HepG2 (cell line): ENCODE measurements around the gene PHF8. TPM values are rescaled to one million over a fixed set of nuclear protein-coding genes. Genes with fewer than 3 reads are reported as not detected.

Experiments used
- ATAC-seq: fragments of 200-7000 bp; cut with Tn5 transposase; 3 replicates; pipeline ENCODE4 v1.9.1; 2020; ENCODE audit warnings: mild to moderate bottlenecking, moderate library complexity
- BruUV-seq: library from RNA; stranded (reverse); fragments of 400-500 nt; replicated peaks from 2 replicates; lab custom pipeline; 2021; lab: Mats Ljungman, UMichigan
- CTCF ChIA-PET: fragments of 300-600 bp; formaldehyde crosslinking; extraction: SDS; loops from one replicate; lab custom pipeline; 2021; ENCODE audit warnings: low total read pairs, inconsistent platforms, low intra/inter-chr PET ratio; lab: Yijun Ruan, JAX
- POLR2A ChIA-PET: fragments of 350-600 bp; sonication (Branson Sonifier 250); formaldehyde crosslinking; loops from one replicate; lab custom pipeline; 2020; ENCODE audit warnings: antibody characterized with exemption, inconsistent platforms; lab: Yijun Ruan, JAX
- DNase-seq: peaks from one replicate; pipeline ENCODE4 v3.0.0-alpha.2; 2015; ENCODE audit warnings: low spot score
- FAIRE-seq: peaks from 3 replicates; lab custom pipeline; 2011; peaks lifted over from hg19 to GRCh38; lab: Jason Lieb, UNC
- H2AFZ ChIP-seq: one replicate; pipeline ENCODE4 v1.6.1; 2011; ENCODE audit warnings: low read length, inconsistent platforms
- H3K27ac ChIP-seq: fragments of 300-600 bp; 3 replicates; pipeline ENCODE4 v1.8.0; 2011; ENCODE audit warnings: mixed run types, mild to moderate bottlenecking, mixed read lengths, low read length, inconsistent platforms; ENCODE audit not compliant: insufficient read depth; ENCODE audit errors: extremely low read length
- H3K27me3 ChIP-seq, 2 experiments: fragments of 200-600 bp in 1 of 2; 2 replicates in 1 of 2; 3 replicates in 1 of 2; pipeline versions ENCODE4 v1.6.0 to v1.8.0; 2011; ENCODE audit warnings: low read length in 2 of 2, mild to moderate bottlenecking in 2 of 2, moderate library complexity in 2 of 2, inconsistent platforms in 1 of 2; ENCODE audit not compliant: insufficient read depth in 2 of 2, control insufficient read depth in 1 of 2
- H3K36me3 ChIP-seq, 2 experiments: fragments of 200-600 bp in 1 of 2; replicated peaks in 1 of 2; 2 replicates in 1 of 2; 3 replicates in 1 of 2; pipeline versions ENCODE4 v1.5.1 to v1.8.0; 2011; ENCODE audit warnings: low read length in 2 of 2, inconsistent platforms in 1 of 2; ENCODE audit not compliant: insufficient read depth in 2 of 2, control insufficient read depth in 1 of 2
- H3K4me1 ChIP-seq: 2 replicates; pipeline ENCODE4 v1.5.1; 2012; ENCODE audit warnings: low read length, inconsistent platforms; ENCODE audit not compliant: insufficient read depth
- H3K4me2 ChIP-seq: 2 replicates; pipeline ENCODE4 v1.6.0; 2011; ENCODE audit warnings: low read depth, low read length, inconsistent platforms
- H3K4me3 ChIP-seq, 3 experiments: fragments of 200-600 bp in 1 of 3; sonication (generic), shearing (Covaris generic) in 1 of 3; replicated peaks in 1 of 3; 2 replicates each; pipeline ENCODE4 v1.5.1; 2011 to 2016; ENCODE audit warnings: low read length in 3 of 3, inconsistent platforms in 2 of 3, low read depth in 2 of 3, mild to moderate bottlenecking in 2 of 3, control low read depth in 1 of 3, mixed read lengths in 1 of 3; ENCODE audit not compliant: insufficient read depth in 1 of 3
- H3K79me2 ChIP-seq: one replicate; pipeline ENCODE4 v1.6.1; 2011; ENCODE audit warnings: low read length, inconsistent platforms; ENCODE audit not compliant: insufficient read depth
- H3K9ac ChIP-seq: 2 replicates; pipeline ENCODE4 v1.6.0; 2011; ENCODE audit warnings: mild to moderate bottlenecking, low read depth, low read length, inconsistent platforms; ENCODE audit not compliant: insufficient read depth
- H3K9me3 ChIP-seq: 2 replicates; pipeline ENCODE4 v1.5.1; 2012; ENCODE audit warnings: mild to moderate bottlenecking, low read length
- H4K20me1 ChIP-seq: 2 replicates; pipeline ENCODE4 v1.6.0; 2011; ENCODE audit warnings: inconsistent platforms, mild to moderate bottlenecking, low read length, moderate library complexity; ENCODE audit not compliant: insufficient read depth
- CBX1 ChIP-seq: IDR thresholded peaks from one replicate; pipeline ENCODE4 v1.6.1; 2016; ENCODE audit warnings: antibody characterized with exemption, low read depth
- RFX1 ChIP-seq: fragments of 450-650 bp; IDR thresholded peaks from 2 replicates; pipeline ENCODE4 v1.6.1; 2017
- SP4 ChIP-seq: sonication (generic); formaldehyde crosslinking; IDR thresholded peaks from 2 replicates; pipeline ENCODE4 v1.8.1; 2023; ENCODE audit warnings: mild to moderate bottlenecking, missing genetic modification reagents
- ZNF101 ChIP-seq: sonication (generic); formaldehyde crosslinking; IDR thresholded peaks from 2 replicates; pipeline ENCODE4 v1.4.0; 2020; ENCODE audit warnings: mild to moderate bottlenecking, low read depth, missing genetic modification reagents, borderline replicate concordance
- ZNF160 ChIP-seq: sonication (generic); formaldehyde crosslinking; IDR thresholded peaks from 2 replicates; pipeline ENCODE4 v1.8.0; 2022; ENCODE audit warnings: mild to moderate bottlenecking, inconsistent platforms, missing genetic modification reagents
- ZNF224 ChIP-seq: sonication (generic); formaldehyde crosslinking; IDR thresholded peaks from 2 replicates; pipeline ENCODE4 v1.5.0; 2020; ENCODE audit warnings: mild to moderate bottlenecking, missing genetic modification reagents
- ZNF619 ChIP-seq: sonication (generic); formaldehyde crosslinking; IDR thresholded peaks from 2 replicates; pipeline ENCODE4 v1.4.0; 2020; ENCODE audit warnings: mild to moderate bottlenecking, missing genetic modification reagents
- WGBS: methylation state at CpG from one replicate; pipeline ENCODE4 v1.1.6; 2017; ENCODE audit warnings: low lambda C conversion rate; 5-methylcytosine and 5-hydroxymethylcytosine counted together
- in situ Hi-C: cut with HindIII; loops from 2 replicates; pipeline ENCODE4 v1.10.0; 2017; ENCODE audit warnings: low pct_unique_long_range_greater_than_20kb; ENCODE audit not compliant: extremely low pct_ligation_motif_present
- intact Hi-C: fragments of 100-400 bp; cut with micrococcal nuclease; formaldehyde crosslinking; loops from one replicate; pipeline ENCODE4 v1.10.0; 2022; ENCODE audit not compliant: unreplicated experiment
- polyA plus RNA-seq, 8 experiments: library from polyadenylated mRNA; depleted of rRNA in 3 of 8; stranded (reverse) in 7 of 8; unstranded in 1 of 8; fragments of >200 nt; fragmentation: Illumina TruSeq in 4 of 8; extraction: Trizol in 4 of 8; gene quantifications; 2 replicates each; pipeline versions ENCODE4 v1.2.1 to v1.2.3, GENCODE V29; 2011 to 2016; ENCODE audit warnings: low read depth in 4 of 8, missing spikeins in 1 of 8, mixed read lengths in 1 of 8; ENCODE audit not compliant: insufficient read depth in 1 of 8
- total RNA-seq, 5 experiments: library from RNA; depleted of rRNA; stranded (reverse); fragments of >200 nt; fragmentation: Illumina TruSeq; extraction: Trizol; gene quantifications; 2 replicates each; pipeline ENCODE4 v1.2.3, GENCODE V29; 2016; ENCODE audit warnings: low read depth in 1 of 5
- TF ChIP-seq, protein P1 (sequence below): sonication (generic); formaldehyde crosslinking; IDR thresholded peaks from 2 replicates; pipeline ENCODE4 v1.4.0; 2020; ENCODE audit warnings: mild to moderate bottlenecking, low read depth, missing genetic modification reagents
- TF ChIP-seq, protein P2 (sequence below): sonication (generic); formaldehyde crosslinking; IDR thresholded peaks from 2 replicates; pipeline ENCODE4 v1.5.1; 2020; ENCODE audit warnings: missing genetic modification reagents, mild to moderate bottlenecking, borderline replicate concordance
- TF ChIP-seq, protein P3 (sequence below): sonication (generic); formaldehyde crosslinking; IDR thresholded peaks from 2 replicates; pipeline ENCODE4 v1.4.0; 2020; ENCODE audit warnings: low read depth, missing genetic modification reagents

Gene PHF8
- total and polyA plus RNA-seq, 2 of the 13 experiments (the other 11 are each of a cell fraction or from before 2014, with no cell fraction given): 15.5 to 19.1 TPM

DNA sequence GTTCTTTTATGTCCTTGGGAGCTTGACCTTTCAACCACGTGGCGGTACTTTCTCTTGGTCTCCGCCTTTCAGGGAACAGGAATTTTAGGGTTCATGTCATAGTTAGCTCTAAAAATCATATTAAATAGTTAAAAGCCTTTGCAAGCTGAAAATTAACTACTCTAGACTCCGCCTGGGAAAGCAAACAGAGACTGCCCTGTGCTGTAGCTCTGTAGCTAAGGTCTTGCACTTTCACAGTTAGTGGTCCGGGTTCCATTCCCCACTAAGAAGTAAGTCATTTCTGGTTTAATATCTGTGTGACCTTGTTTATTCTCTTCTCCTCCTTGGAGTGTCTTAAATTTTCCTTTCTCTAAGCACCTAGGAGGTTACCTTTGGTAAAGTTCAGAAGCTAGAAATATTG, 118.2 kb downstream of the PHF8 start:
- Histone ChIP-seq H3K27ac (no peak overlapping the region), H3K4me1 (no peaks in the 10 kb centered on the region), H3K4me2 (peak overlapping the region; percentile 39), H4K20me1 (no peaks in the 10 kb centered on the region), H3K36me3 (no peaks in the 10 kb centered on the region), H3K79me2 (no peaks in the 10 kb centered on the region), H2AFZ (no peak overlapping the region), H3K4me3 (peak overlapping the region in 1 of 3 experiments; percentile 28; a peak in 1 of 6 replicates), H3K27me3 (no peaks in the 10 kb centered on the region), H3K9me3 (no peaks in the 10 kb centered on the region), H3K9ac (0 out of 2 replicates have a peak overlapping the region, but pooled peaks have one; percentile 5)
- FAIRE-seq (no peak), DNase-seq (no peak), ATAC-seq (peak; percentile 77)
- in situ Hi-C loops: no loop called here
- TF ChIP-seq ZNF101 (no peak), RFX1 (no peak), ZNF224 (CRISPR knock-in tag) (no peak), ZNF619 (CRISPR knock-in tag) (no peak), ZNF160 (CRISPR knock-in tag) (no peak), SP4 (no peak), CBX1 (no peak)
- TF ChIP-seq, protein P1, sequence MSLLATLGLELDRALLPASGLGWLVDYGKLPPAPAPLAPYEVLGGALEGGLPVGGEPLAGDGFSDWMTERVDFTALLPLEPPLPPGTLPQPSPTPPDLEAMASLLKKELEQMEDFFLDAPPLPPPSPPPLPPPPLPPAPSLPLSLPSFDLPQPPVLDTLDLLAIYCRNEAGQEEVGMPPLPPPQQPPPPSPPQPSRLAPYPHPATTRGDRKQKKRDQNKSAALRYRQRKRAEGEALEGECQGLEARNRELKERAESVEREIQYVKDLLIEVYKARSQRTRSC (CRISPR knock-in tag): no peak
- TF ChIP-seq, protein P2, sequence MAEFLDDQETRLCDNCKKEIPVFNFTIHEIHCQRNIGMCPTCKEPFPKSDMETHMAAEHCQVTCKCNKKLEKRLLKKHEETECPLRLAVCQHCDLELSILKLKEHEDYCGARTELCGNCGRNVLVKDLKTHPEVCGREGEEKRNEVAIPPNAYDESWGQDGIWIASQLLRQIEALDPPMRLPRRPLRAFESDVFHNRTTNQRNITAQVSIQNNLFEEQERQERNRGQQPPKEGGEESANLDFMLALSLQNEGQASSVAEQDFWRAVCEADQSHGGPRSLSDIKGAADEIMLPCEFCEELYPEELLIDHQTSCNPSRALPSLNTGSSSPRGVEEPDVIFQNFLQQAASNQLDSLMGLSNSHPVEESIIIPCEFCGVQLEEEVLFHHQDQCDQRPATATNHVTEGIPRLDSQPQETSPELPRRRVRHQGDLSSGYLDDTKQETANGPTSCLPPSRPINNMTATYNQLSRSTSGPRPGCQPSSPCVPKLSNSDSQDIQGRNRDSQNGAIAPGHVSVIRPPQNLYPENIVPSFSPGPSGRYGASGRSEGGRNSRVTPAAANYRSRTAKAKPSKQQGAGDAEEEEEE (CRISPR knock-in tag): no peak
- TF ChIP-seq, protein P3, sequence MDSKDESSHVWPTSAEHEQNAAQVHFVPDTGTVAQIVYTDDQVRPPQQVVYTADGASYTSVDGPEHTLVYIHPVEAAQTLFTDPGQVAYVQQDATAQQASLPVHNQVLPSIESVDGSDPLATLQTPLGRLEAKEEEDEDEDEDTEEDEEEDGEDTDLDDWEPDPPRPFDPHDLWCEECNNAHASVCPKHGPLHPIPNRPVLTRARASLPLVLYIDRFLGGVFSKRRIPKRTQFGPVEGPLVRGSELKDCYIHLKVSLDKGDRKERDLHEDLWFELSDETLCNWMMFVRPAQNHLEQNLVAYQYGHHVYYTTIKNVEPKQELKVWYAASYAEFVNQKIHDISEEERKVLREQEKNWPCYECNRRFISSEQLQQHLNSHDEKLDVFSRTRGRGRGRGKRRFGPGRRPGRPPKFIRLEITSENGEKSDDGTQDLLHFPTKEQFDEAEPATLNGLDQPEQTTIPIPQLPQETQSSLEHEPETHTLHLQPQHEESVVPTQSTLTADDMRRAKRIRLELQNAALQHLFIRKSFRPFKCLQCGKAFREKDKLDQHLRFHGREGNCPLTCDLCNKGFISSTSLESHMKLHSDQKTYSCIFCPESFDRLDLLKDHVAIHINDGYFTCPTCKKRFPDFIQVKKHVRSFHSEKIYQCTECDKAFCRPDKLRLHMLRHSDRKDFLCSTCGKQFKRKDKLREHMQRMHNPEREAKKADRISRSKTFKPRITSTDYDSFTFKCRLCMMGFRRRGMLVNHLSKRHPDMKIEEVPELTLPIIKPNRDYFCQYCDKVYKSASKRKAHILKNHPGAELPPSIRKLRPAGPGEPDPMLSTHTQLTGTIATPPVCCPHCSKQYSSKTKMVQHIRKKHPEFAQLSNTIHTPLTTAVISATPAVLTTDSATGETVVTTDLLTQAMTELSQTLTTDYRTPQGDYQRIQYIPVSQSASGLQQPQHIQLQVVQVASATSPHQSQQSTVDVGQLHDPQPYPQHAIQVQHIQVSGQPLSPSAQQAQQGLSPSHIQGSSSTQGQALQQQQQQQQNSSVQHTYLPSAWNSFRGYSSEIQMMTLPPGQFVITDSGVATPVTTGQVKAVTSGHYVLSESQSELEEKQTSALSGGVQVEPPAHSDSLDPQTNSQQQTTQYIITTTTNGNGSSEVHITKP (CRISPR knock-in tag): no peak
- ChIA-PET POLR2A (no interaction called here), CTCF (no interaction called here)
- BruUV-seq: no TSS peak
- intact Hi-C loops: no loop called here
- 0% methylated on average over 5 of the region's 5 CpGs for WGBS
